BLaER1 treated with 17β-estradiol and CSF1 and Interleukin-3, amounts not matched to agents 10 nM and 100 nM (cell line): ENCODE data around the gene CSF1R.
"Not testable (repeated sequence)": the region's sequence is repeated elsewhere in the genome, so short reads cannot be mapped to it uniquely, and the experiment has no call there.

ENCODE experiments used
- H3K27ac ChIP-seq, 11 experiments: shearing (Covaris generic); formaldehyde crosslinking; 2 replicates each; pipeline ENCODE4 v1.8.1; 2022
- H3K27me3 ChIP-seq, 11 experiments: shearing (Covaris generic); formaldehyde crosslinking; 2 replicates each; pipeline ENCODE4 v1.8.1; 2022
- H3K36me3 ChIP-seq, 11 experiments: shearing (Covaris generic); formaldehyde crosslinking; 2 replicates each; pipeline ENCODE4 v1.8.1; 2022
- H3K4me1 ChIP-seq, 10 experiments: shearing (Covaris generic); formaldehyde crosslinking; 2 replicates each; pipeline ENCODE4 v1.8.1; 2022
- H3K4me2 ChIP-seq, 11 experiments: shearing (Covaris generic); formaldehyde crosslinking; 2 replicates each; pipeline ENCODE4 v1.8.1; 2022
- H3K4me3 ChIP-seq, 10 experiments: shearing (Covaris generic); formaldehyde crosslinking; 2 replicates each; pipeline ENCODE4 v1.8.1; 2022
- H3K9ac ChIP-seq, 11 experiments: shearing (Covaris generic); formaldehyde crosslinking; 2 replicates each; pipeline ENCODE4 v1.8.1; 2022
- H3K9me3 ChIP-seq, 11 experiments: shearing (Covaris generic); formaldehyde crosslinking; replicated peaks in 1 of 11; 2 replicates each; pipeline ENCODE4 v1.8.1; 2022
- H4K20me1 ChIP-seq, 11 experiments: shearing (Covaris generic); formaldehyde crosslinking; 2 replicates each; pipeline ENCODE4 v1.8.1; 2022
- Cebpa-rat ChIP-seq, 11 experiments: shearing (Covaris generic); IDR thresholded peaks; 2 replicates each; pipeline ENCODE4 v1.8.1; 2022

CSF1R gene

GRCh38 chr5:150051657-150052195 lies 34.6 kb downstream of the CSF1R start:
- Histone ChIP-seq H3K27me3 (no peaks in the 10 kb centered on the region), H3K9me3 (no peaks in the 10 kb centered on the region), H3K4me3 (peak overlapping the region in 2 of 10 experiments; percentile 25 to 34; a peak in 3 of 20 replicates), H3K4me1 (peaks cover 22 to 86% (median 66%) of the 10 kb centered on the region in 10 experiments), H3K27ac (peak overlapping the region; percentile 48 to 82 (median 70); a peak in 19 of 22 replicates), H4K20me1 (peaks cover 0 to 99% (median 29%) of the 10 kb centered on the region in 11 experiments; a peak in 14 of 22 replicates), H3K4me2 (peak overlapping the region in 7 of 11 experiments; percentile 48 to 90 (median 83); a peak in 14 of 22 replicates), H3K36me3 (peaks cover 98 to 100% (median 100%) of the 10 kb centered on the region in 11 experiments), H3K9ac (peak overlapping the region in 8 of 11 experiments; percentile 2 to 66 (median 60); a peak in 11 of 22 replicates)
- no peak for TF ChIP-seq Cebpa-rat (IDR thresholded peaks at IDR 0.05)

- Histone ChIP-seq H3K36me3 (peaks cover 97 to 100% (median 99%) of the 10 kb centered on the region in 11 experiments), H4K20me1 (peaks cover 0 to 86% (median 36%) of the 10 kb centered on the region in 11 experiments; a peak in 14 of 22 replicates), H3K9ac (peak overlapping the region in 5 of 11 experiments; percentile 25 to 35 (median 33); a peak in 5 of 22 replicates), H3K4me1 (peaks cover 22 to 72% (median 56%) of the 10 kb centered on the region in 10 experiments), H3K4me2 (peak overlapping the region in 8 of 11 experiments; percentile 11 to 90 (median 81); a peak in 16 of 22 replicates), H3K27ac (peak overlapping the region in 10 of 11 experiments; percentile 1 to 82 (median 71); a peak in 16 of 22 replicates)
- H3K9me3 ChIP-seq, H3K27me3 ChIP-seq, H3K4me3 ChIP-seq: not testable (repeated sequence)
These were observed 36.1 kb downstream of the CSF1R start for GRCh38 chr5:150050172-150050811.

GRCh38 chr5:150046031-150046430 lies 40.3 kb downstream of the CSF1R start:
- Histone ChIP-seq H3K36me3 (peaks cover 97 to 100% (median 98%) of the 10 kb centered on the region in 11 experiments), H3K4me1 (peaks cover 19 to 67% (median 33%) of the 10 kb centered on the region in 10 experiments), H3K9ac (no peak overlapping the region), H3K4me2 (no peak overlapping the region), H3K4me3 (no peak overlapping the region), H3K9me3 (no peaks in the 10 kb centered on the region), H3K27ac (no peak overlapping the region), H4K20me1 (peaks cover 0 to 67% (median 39%) of the 10 kb centered on the region in 11 experiments; a peak in 13 of 22 replicates), H3K27me3 (no peaks in the 10 kb centered on the region)
- TF ChIP-seq Cebpa-rat (IDR thresholded peaks at IDR 0.05) = no peak

GRCh38 chr5:150045549-150045948 lies 40.8 kb downstream of the CSF1R start:
- H3K9me3 ChIP-seq = no peaks in the 10 kb centered on the region
- no peak for TF ChIP-seq Cebpa-rat (IDR thresholded peaks at IDR 0.05)
- peaks cover 14 to 64% (median 28%) of the 10 kb centered on the region in 10 experiments for H3K4me1 ChIP-seq
- H3K27me3 ChIP-seq = no peaks in the 10 kb centered on the region
- H3K36me3 ChIP-seq = peaks cover 97 to 100% (median 99%) of the 10 kb centered on the region in 11 experiments
- H3K4me2 ChIP-seq = no peak overlapping the region
- peaks cover 0 to 65% (median 39%) of the 10 kb centered on the region in 11 experiments; a peak in 13 of 22 replicates for H4K20me1 ChIP-seq
- no peak overlapping the region for H3K27ac ChIP-seq
- no peak overlapping the region for H3K4me3 ChIP-seq
- H3K9ac ChIP-seq = no peak overlapping the region

GRCh38 chr5:150044712-150045111 lies 41.6 kb downstream of the CSF1R start:
- no peak overlapping the region for H3K4me3 ChIP-seq
- H3K9me3 ChIP-seq = no peaks in the 10 kb centered on the region
- H3K27ac ChIP-seq = peak overlapping the region in 2 of 11 experiments; percentile 30 to 33; a peak in 3 of 22 replicates
- H3K27me3 ChIP-seq = no peaks in the 10 kb centered on the region
- H3K36me3 ChIP-seq = peaks cover 97 to 100% (median 99%) of the 10 kb centered on the region in 11 experiments
- peaks cover 0 to 60% (median 32%) of the 10 kb centered on the region in 11 experiments; a peak in 13 of 22 replicates for H4K20me1 ChIP-seq
- H3K4me1 ChIP-seq = peaks cover 14 to 56% (median 21%) of the 10 kb centered on the region in 10 experiments
- no peak for TF ChIP-seq Cebpa-rat (IDR thresholded peaks at IDR 0.05)
- 0 out of 22 replicates have a peak overlapping the region, but pooled peaks of 1 of the 11 experiments have one; percentile 16 for H3K9ac ChIP-seq
- peak overlapping the region in 5 of 11 experiments; percentile 65 to 76 (median 72); a peak in 9 of 22 replicates for H3K4me2 ChIP-seq

GRCh38 chr5:150044329-150044681 lies 42.0 kb downstream of the CSF1R start:
- Histone ChIP-seq H3K9me3 (no peaks in the 10 kb centered on the region), H3K4me1 (peaks cover 14 to 52% (median 20%) of the 10 kb centered on the region in 10 experiments), H3K27me3 (no peaks in the 10 kb centered on the region), H3K9ac (peak overlapping the region in 5 of 11 experiments; percentile 3 to 27 (median 16); a peak in 3 of 22 replicates), H3K27ac (peak overlapping the region in 8 of 11 experiments; percentile 1 to 47 (median 32); a peak in 10 of 22 replicates), H3K4me3 (no peak overlapping the region), H3K36me3 (peaks cover 96 to 100% (median 98%) of the 10 kb centered on the region in 11 experiments), H3K4me2 (peak overlapping the region; percentile 24 to 76 (median 64); a peak in 20 of 22 replicates), H4K20me1 (peaks cover 0 to 59% (median 28%) of the 10 kb centered on the region in 11 experiments; a peak in 13 of 22 replicates)
- no peak for TF ChIP-seq Cebpa-rat (IDR thresholded peaks at IDR 0.05)

GRCh38 chr5:150043657-150044328 lies 42.6 kb downstream of the CSF1R start:
- Histone ChIP-seq H3K27ac (peak overlapping the region in 8 of 11 experiments; percentile 1 to 47 (median 32); a peak in 12 of 22 replicates), H3K36me3 (peaks cover 95 to 100% (median 98%) of the 10 kb centered on the region in 11 experiments), H3K4me3 (no peak overlapping the region), H3K9ac (peak overlapping the region in 5 of 11 experiments; percentile 3 to 27 (median 16); a peak in 6 of 22 replicates), H4K20me1 (peaks cover 0 to 54% (median 26%) of the 10 kb centered on the region in 11 experiments; a peak in 13 of 22 replicates), H3K4me1 (peaks cover 15 to 47% (median 21%) of the 10 kb centered on the region in 10 experiments), H3K9me3 (no peaks in the 10 kb centered on the region), H3K27me3 (no peaks in the 10 kb centered on the region), H3K4me2 (peak overlapping the region; percentile 24 to 76 (median 64))
- TF ChIP-seq Cebpa-rat (IDR thresholded peaks at IDR 0.05) = no peak

GRCh38 chr5:150042459-150042858 lies 43.9 kb downstream of the CSF1R start:
- Histone ChIP-seq H3K4me2 (peak overlapping the region in 2 of 11 experiments; percentile 26 to 65; a peak in 3 of 22 replicates), H4K20me1 (peaks cover 0 to 47% (median 18%) of the 10 kb centered on the region in 11 experiments; a peak in 13 of 22 replicates), H3K9ac (peak overlapping the region in 1 of 11 experiments; percentile 32; a peak in 1 of 22 replicates), H3K36me3 (peaks cover 95 to 100% (median 98%) of the 10 kb centered on the region in 11 experiments), H3K27ac (no peak overlapping the region), H3K4me3 (no peak overlapping the region), H3K9me3 (no peaks in the 10 kb centered on the region), H3K4me1 (peaks cover 17 to 41% (median 29%) of the 10 kb centered on the region in 10 experiments), H3K27me3 (no peaks in the 10 kb centered on the region)
- no peak for TF ChIP-seq Cebpa-rat (IDR thresholded peaks at IDR 0.05)
